Fibroblast of peridontal ligament (primary cell): ENCODE results near the gene ACTL7A.
"Not testable (repeated sequence)": the region's sequence is repeated elsewhere in the genome, so short reads cannot be mapped to it uniquely, and the experiment has no call there.

Source experiments
- DNase-seq: peaks from one replicate; pipeline ENCODE4 v3.0.0-alpha.2; 2010; ENCODE audit errors: extremely low read depth

The ACTL7A gene, protein sequence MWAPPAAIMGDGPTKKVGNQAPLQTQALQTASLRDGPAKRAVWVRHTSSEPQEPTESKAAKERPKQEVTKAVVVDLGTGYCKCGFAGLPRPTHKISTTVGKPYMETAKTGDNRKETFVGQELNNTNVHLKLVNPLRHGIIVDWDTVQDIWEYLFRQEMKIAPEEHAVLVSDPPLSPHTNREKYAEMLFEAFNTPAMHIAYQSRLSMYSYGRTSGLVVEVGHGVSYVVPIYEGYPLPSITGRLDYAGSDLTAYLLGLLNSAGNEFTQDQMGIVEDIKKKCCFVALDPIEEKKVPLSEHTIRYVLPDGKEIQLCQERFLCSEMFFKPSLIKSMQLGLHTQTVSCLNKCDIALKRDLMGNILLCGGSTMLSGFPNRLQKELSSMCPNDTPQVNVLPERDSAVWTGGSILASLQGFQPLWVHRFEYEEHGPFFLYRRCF

DNA sequence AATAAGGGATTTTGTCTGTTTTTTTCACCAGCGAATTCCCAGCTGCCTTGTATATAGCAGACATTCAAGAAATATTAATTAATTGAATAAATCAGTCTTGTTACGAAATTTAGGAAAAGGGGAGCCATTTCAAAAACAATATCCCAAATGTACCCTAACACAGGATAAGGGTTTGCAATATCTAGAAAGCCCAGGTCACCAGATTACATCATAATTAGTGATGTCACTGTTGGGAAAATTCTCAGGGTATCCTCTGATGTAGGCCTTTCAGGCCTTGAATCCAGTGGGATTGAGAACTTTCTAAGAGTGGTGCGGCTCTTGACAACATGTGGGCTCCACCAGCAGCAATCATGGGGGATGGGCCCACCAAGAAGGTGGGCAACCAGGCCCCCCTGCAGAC, at the start of gene ACTL7A:
Gene ACTL7A, plus strand, starts transcription at position 270 of the 400 bp plus-strand sequence. Its CDS starts 57 bp downstream, at position 327.
- DNase-seq = no peak

- no peak for DNase-seq
Measured at GRCh38 chr9:108812396-108813025, 49.6 kb upstream of the ACTL7A start.

DNA sequence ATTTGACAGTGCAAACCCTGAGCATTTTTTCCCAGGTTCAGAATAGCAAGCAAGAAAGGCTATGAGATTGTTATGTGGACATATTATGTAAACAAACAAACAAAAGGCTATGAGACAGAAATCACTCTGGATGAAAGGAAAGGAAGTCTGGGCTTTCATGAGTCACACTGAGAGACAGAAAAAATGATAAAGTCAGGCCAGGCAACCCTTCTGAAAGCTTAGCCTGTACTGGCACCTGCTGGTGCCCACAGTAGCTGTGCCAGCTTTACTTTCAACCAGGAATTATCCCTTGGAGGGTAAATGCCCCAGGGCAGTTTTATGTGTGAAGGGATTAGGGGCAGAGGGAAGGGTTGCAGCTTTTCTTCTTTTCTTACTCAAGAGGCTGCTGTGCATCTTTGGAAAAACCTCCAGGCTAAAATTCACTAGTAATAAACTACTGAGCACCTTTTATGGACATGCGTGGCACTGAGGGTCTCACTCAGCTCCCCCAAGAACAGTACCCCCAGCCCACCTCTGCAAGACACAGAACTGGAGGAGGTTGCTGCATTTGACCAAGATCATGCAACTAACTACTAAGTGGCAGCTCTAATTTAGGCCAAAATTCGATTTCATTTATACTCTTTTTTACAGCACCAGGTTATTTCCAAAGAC, 48.0 kb upstream of the ACTL7A start:
- DNase-seq = peak; percentile 71

- DNase-seq = no peak
Measured at GRCh38 chr9:108815156-108815555, 46.9 kb upstream of the ACTL7A start.

DNA sequence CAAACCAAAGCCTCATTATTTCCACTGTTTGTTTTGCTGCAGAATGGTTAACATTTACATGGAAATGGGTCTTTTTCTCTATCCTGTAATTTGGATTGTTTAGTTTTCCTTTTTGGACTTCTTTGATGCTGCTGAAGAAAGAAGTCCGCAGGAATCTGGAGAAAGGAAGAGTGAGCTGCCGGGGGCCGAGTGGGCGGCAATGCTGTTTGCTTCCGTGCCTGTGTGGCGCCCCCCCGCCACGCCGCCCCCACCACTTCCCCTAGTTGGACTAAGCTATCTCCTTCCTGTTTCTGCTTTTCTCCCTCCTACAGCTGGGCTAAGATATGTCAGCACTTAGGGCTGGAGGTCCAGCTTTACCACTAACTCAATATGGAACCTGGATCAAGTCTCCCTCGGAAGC, 46.0 kb upstream of the ACTL7A start:
- DNase-seq = no peak

- no peak for DNase-seq
Measured at GRCh38 chr9:108823829-108824228, 38.2 kb upstream of the ACTL7A start.

DNA sequence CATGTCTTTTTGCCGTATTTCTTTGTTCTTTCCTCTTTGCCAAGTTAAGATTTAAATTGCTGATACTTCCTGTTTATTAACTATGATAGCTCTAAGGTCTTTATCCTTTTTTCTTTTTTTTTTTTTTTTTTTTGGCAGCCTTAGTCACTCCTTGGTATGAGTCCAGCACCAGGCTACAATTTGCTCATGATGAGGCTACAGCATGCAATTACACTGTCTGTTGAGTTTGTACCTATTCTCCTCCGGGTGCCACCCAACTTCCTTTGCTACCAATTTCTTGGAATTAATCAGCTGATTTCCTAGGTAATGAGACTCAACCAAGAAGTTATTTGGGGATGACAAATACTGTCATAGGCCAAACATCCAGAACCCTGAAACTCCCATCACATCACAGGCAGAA, 31.8 kb upstream of the ACTL7A start:
- DNase-seq = peak; percentile 15

DNA sequence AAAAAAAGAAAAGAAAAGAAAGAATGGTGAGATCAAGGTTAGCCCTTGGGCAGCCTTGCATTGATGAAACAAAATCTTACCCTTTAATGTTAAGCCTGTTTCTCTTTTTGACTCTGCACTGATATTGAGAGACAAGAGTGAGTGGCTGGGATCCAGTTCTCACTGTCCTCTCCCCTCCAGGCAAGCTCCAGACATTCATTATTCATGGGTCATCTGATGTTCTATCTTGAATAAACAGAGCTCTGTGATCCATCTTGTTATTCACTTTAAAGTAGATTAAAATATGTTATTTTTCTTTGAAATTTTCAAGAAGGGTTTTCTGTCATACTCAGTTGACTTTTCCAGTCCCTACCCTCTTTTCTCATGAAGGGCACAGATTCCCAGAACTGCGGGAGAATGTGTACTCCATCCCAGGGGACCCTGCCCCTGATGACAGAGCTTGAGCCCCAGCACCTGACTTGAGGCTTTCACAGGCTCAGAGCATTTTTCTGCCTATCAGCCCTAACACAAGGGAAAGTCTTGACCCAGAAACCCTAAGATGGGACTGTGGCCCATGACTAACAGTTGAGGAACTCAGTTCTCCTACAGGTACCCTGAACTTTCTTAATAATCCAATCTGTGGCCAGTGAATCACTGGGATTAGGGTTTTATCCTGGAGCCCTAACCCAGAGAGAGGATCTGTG, 30.4 kb upstream of the ACTL7A start:
- DNase-seq = no peak

- DNase-seq = no peak
Measured at GRCh38 chr9:108832179-108832500, 29.9 kb upstream of the ACTL7A start.

GRCh38 chr9:108834959-108835665, 27.0 kb upstream of the ACTL7A start:
- DNase-seq = peak; percentile 40

DNA sequence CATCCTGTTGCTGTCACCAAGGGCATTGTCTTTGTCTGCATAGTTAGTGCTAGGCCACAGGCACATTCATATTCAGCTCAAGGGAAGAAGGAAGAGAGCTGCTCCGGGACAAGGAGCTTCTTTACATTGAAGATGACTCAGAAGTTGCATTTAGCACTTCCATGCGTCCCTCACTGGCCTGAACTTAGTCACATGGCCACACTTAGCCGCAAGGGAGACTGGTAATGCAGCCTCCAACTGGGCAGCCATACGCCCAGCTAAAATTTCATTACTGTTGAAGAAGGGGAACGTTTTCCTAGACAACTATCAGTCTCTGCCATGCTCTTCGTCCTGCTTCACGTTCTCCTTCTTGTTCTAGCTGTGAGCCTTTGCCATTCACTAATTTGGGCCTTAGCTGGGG, 26.2 kb upstream of the ACTL7A start:
- no peak for DNase-seq

- DNase-seq = no peak
Measured at GRCh38 chr9:108836319-108836718, 25.7 kb upstream of the ACTL7A start.

GRCh38 chr9:108836781-108837180, 25.3 kb upstream of the ACTL7A start:
- no peak for DNase-seq

GRCh38 chr9:108837530-108837929, 24.5 kb upstream of the ACTL7A start:
- DNase-seq = no peak

- peak; percentile 47 for DNase-seq
Measured at GRCh38 chr9:108838017-108838416, 24.0 kb upstream of the ACTL7A start.

DNA sequence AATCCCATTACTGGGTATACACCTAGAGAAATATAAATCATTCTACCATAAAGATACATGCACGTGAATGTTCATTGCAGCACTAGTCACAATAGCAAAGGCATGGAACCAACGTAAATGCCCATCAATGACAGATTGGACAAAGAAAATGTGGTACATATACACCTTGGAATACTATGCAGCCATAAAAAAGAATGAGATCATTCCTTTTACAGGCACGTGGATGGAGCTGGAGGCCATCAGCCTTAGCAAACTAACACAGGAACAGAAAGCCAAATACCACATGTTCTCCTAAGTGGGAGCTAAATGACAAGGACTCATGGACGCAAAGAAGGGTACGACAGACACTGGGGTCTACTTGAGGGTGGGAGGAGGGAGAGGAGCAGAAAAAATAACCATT, 22.5 kb upstream of the ACTL7A start:
- not testable (repeated sequence) for DNase-seq

DNA sequence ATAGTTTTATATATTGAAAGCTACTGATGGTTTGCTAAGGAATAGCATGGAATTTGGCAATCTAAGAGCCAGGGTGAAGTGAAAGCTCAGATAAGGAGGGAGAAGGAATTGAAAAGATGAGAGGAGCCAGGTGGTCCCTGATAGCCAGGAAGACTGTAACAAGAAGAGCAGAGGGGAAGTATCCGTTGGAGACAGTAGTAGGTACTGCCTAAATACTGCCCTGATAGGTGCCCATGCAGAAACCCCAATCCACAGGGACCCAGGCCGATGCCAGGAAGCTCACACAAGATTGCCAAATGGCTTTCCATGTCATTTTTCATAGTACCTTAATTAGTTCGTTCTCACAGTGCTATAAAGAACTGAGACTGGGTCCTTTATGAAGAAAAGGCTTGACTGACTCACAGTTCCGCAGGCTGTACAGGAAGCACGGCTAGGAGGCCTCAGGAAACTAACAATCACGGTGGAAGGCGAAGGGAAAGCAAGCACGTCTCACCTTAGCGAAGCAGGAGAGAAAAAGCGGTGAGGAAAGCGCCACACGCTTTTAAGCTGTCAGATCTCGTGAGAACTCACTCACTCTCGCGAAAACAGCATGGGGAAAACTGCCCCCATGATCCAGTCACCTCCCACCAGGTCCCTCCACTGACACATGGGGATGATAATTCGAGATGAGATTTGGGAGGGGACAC, 19.3 kb upstream of the ACTL7A start:
- no peak for DNase-seq

GRCh38 chr9:108844391-108844790, 17.7 kb upstream of the ACTL7A start:
- peak; percentile 74 for DNase-seq

DNA sequence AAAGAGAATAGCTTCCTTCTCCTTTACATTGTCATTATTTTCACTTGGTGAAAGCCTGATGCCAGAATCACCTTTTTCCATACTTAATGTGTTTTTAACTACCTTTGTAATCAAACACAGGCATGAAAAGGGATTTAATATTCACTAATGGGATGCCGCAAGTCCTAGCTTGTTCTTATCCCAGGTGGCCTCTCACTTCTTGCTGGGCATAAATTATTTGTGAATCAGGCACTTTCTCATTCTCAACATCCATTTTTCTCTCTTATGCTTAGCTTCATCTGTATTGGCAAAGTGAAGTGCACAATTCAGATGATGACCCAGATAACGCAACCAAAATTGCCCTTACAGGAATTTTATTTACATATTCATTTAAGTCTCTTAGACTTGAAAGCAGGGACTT, 17.2 kb upstream of the ACTL7A start:
- DNase-seq = no peak

GRCh38 chr9:108845507-108845906, 16.6 kb upstream of the ACTL7A start:
- no peak for DNase-seq

DNA sequence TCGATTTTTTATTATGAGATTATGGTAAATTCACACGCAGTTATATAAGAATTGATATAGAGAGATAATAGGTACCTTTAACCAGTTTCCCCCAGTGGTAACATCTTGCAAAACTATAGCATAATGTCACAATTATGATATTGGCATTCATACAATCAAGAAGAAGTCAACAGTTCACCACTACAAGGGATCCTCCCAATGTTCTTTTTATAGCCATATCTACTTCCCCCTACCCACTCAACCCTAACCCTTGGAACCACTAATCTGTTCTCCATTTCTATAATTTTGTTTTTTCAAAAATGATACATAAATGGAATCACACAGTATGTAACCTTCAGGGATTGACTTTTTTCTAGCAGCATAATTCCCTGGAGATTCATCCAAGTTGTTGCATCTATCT, 16.1 kb upstream of the ACTL7A start:
- no peak for DNase-seq
